C4-2B (cell line): Measurements from ENCODE around the gene NOA1.
A peak's percentile ranks its signal among the peaks of the same experiment; 100 is the strongest.

ENCODE experiments used
- H3K27ac ChIP-seq: fragments of 450-650 bp; 2 replicates; pipeline ENCODE4 v1.5.1; 2017
- CTCF ChIP-seq: fragments of 450-650 bp; conservative IDR thresholded peaks from 2 replicates; pipeline ENCODE4 v1.5.1; 2017; ENCODE audit warnings: mild to moderate bottlenecking
- ZFX ChIP-seq: fragments of 450-650 bp; IDR thresholded peaks from 2 replicates; pipeline ENCODE4 v1.6.1; 2017

Gene NOA1

GRCh38 chr4:56976283-56976836 lies 1.0 kb downstream of the NOA1 start:
- peak overlapping the region; percentile 98 for H3K27ac ChIP-seq
- TF ChIP-seq ZFX: no peak
- TF ChIP-seq CTCF: no peak

GRCh38 chr4:56973336-56973735 lies 4.1 kb downstream of the NOA1 start:
- no peak overlapping the region for H3K27ac ChIP-seq
- TF ChIP-seq CTCF (no peak), ZFX (no peak)

DNA sequence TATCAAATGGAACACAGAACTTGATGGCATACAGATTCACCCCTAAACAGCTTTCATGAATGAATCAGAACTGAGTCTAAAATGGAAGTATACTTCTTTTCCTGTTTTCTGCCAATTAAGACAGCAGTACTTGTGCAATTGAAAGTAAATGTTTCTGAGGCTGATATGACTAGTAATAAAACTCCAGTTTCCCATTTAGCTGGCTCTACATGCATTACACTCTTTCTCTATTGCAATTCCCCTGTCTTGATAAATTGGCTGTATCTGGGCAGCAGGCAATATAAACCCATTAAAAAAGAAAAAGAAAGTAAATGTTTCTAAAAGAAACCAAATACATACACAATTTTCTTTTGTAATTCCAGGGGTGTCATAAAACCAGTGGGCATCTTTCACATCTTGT lies 4.6 kb downstream of the NOA1 start:
- no peak for TF ChIP-seq ZFX
- TF ChIP-seq CTCF: no peak
- H3K27ac ChIP-seq: no peak overlapping the region

- no peak for TF ChIP-seq ZFX
- TF ChIP-seq CTCF: no peak
- H3K27ac ChIP-seq: no peak overlapping the region
Observed at GRCh38 chr4:56972389-56972788, 5.0 kb downstream of the NOA1 start.

DNA sequence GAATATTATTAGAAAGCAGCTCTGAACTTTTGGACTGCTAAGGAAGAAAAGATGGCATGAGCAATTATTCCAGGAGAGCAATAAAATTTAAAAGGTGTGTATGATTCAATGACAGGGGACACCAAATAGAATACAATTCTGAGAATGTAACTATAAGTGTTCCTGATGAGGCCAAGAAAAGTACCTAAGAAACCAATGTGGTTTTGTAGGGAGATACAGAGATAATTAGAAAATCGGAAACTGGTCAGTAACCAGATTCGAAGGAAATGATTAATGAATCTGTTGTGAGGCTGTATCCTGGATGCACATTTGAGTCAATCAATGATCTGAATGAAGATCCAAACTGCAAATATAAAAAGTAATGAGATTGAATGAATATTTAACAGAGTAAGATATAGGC lies 6.0 kb downstream of the NOA1 start:
- no peak overlapping the region for H3K27ac ChIP-seq
- no peak for TF ChIP-seq CTCF
- no peak for TF ChIP-seq ZFX

- no peak overlapping the region for H3K27ac ChIP-seq
- TF ChIP-seq CTCF: no peak
- TF ChIP-seq ZFX: no peak
Observed at GRCh38 chr4:56961107-56961500, 16.3 kb downstream of the NOA1 start.

- H3K27ac ChIP-seq: no peak overlapping the region
- no peak for TF ChIP-seq ZFX
- TF ChIP-seq CTCF: no peak
Observed at GRCh38 chr4:56959100-56959499, 18.3 kb downstream of the NOA1 start.
